ENCODE measurements around the gene SLC15A5.

Gene SLC15A5

GRCh38 chr12:16277585-16277984 lies at the start of gene SLC15A5:
TSS of gene SLC15A5 (minus strand) at chr12:16277685. CDS start at chr12:16277685, 0 bp downstream.
- DNase-seq (ENCODE audit: low read depth in 1 of 2, low spot score in 1 of 2) = no peak

- DNase-seq (ENCODE audit: low read depth in 1 of 2, low spot score in 1 of 2) = no peak
These were observed 47.9 kb upstream of the SLC15A5 start for GRCh38 chr12:16325426-16325825.

GRCh38 chr12:16324772-16325171 lies 47.3 kb upstream of the SLC15A5 start:
- DNase-seq (ENCODE audit: low read depth in 1 of 2, low spot score in 1 of 2) = no peak

- DNase-seq (ENCODE audit: low read depth in 1 of 2, low spot score in 1 of 2) = no peak
These were observed 46.8 kb upstream of the SLC15A5 start for GRCh38 chr12:16324272-16324671.

- no peak for DNase-seq (ENCODE audit: low read depth in 1 of 2, low spot score in 1 of 2)
These were observed 46.2 kb upstream of the SLC15A5 start for GRCh38 chr12:16323638-16324037.

- no peak for DNase-seq (ENCODE audit: low read depth in 1 of 2, low spot score in 1 of 2)
These were observed 45.5 kb upstream of the SLC15A5 start for GRCh38 chr12:16323010-16323409.

GRCh38 chr12:16310934-16311333 lies 33.4 kb upstream of the SLC15A5 start:
- no peak for DNase-seq (ENCODE audit: low read depth in 1 of 2, low spot score in 1 of 2)

- no peak for DNase-seq (ENCODE audit: low read depth in 1 of 2, low spot score in 1 of 2)
These were observed 30.5 kb upstream of the SLC15A5 start for GRCh38 chr12:16307856-16308475.

- DNase-seq (ENCODE audit: low read depth in 1 of 2, low spot score in 1 of 2) = no peak
These were observed 26.5 kb upstream of the SLC15A5 start for GRCh38 chr12:16303939-16304338.

- DNase-seq (ENCODE audit: low read depth in 1 of 2, low spot score in 1 of 2) = no peak
These were observed 23.3 kb upstream of the SLC15A5 start for GRCh38 chr12:16300736-16301135.

GRCh38 chr12:16300122-16300521 lies 22.6 kb upstream of the SLC15A5 start:
- DNase-seq (ENCODE audit: low read depth in 1 of 2, low spot score in 1 of 2) = no peak

GRCh38 chr12:16299403-16299802 lies 21.9 kb upstream of the SLC15A5 start:
- DNase-seq (ENCODE audit: low read depth in 1 of 2, low spot score in 1 of 2) = no peak

- no peak for DNase-seq (ENCODE audit: low read depth in 1 of 2, low spot score in 1 of 2)
These were observed 20.0 kb upstream of the SLC15A5 start for GRCh38 chr12:16297521-16297920.

- DNase-seq (ENCODE audit: low read depth in 1 of 2, low spot score in 1 of 2) = no peak
These were observed 17.0 kb upstream of the SLC15A5 start for GRCh38 chr12:16294376-16294956.

- DNase-seq (ENCODE audit: low read depth in 1 of 2, low spot score in 1 of 2) = no peak
These were observed 13.5 kb upstream of the SLC15A5 start for GRCh38 chr12:16291032-16291431.

- DNase-seq (ENCODE audit: low read depth in 1 of 2, low spot score in 1 of 2) = no peak
These were observed 8.1 kb upstream of the SLC15A5 start for GRCh38 chr12:16285586-16285985.

- DNase-seq (ENCODE audit: low read depth in 1 of 2, low spot score in 1 of 2) = no peak
These were observed 5.5 kb upstream of the SLC15A5 start for GRCh38 chr12:16282978-16283377.

GRCh38 chr12:16282081-16282480 lies 4.6 kb upstream of the SLC15A5 start:
- DNase-seq (ENCODE audit: low read depth in 1 of 2, low spot score in 1 of 2) = no peak

GRCh38 chr12:16281157-16281556 lies 3.7 kb upstream of the SLC15A5 start:
- DNase-seq (ENCODE audit: low read depth in 1 of 2, low spot score in 1 of 2) = no peak

GRCh38 chr12:16272222-16272621 lies 5.3 kb downstream of the SLC15A5 start:
- DNase-seq (ENCODE audit: low read depth in 1 of 2, low spot score in 1 of 2) = no peak

- DNase-seq (ENCODE audit: low read depth in 1 of 2, low spot score in 1 of 2) = no peak
These were observed 6.4 kb downstream of the SLC15A5 start for GRCh38 chr12:16271062-16271461.

- no peak for DNase-seq (ENCODE audit: low read depth in 1 of 2, low spot score in 1 of 2)
These were observed 7.5 kb downstream of the SLC15A5 start for GRCh38 chr12:16269946-16270345.

GRCh38 chr12:16266085-16266484 lies 11.4 kb downstream of the SLC15A5 start:
- DNase-seq (ENCODE audit: low read depth in 1 of 2, low spot score in 1 of 2) = no peak
